ENCODE results near the gene CDH23.

GRCh38 chr10:71661060-71661622 is 264.4 kb downstream of the CDH23 start:
- TF ChIP-seq CTCF (conservative IDR thresholded peaks at IDR 0.05 in 1 of 2, IDR thresholded peaks at IDR 0.05 in 1 of 2; ENCODE audit: low read depth in 1 of 2, low read length in 2 of 2) = no peak
- no peak for TF ChIP-seq EZH2 (IDR thresholded peaks at IDR 0.05; ENCODE audit: low read length, missing control alignments)

Data from fibroblast of lung (primary cell).